Measurements from ENCODE around the gene CCDC85C. TPM values are rescaled to one million over a fixed set of nuclear protein-coding genes. Genes with fewer than 3 reads are reported as not detected.

CCDC85C gene
- total and polyA plus RNA-seq, 2 of the 4 experiments (the other 2 are of a cell fraction): 16.0 to 19.0 TPM

DNA sequence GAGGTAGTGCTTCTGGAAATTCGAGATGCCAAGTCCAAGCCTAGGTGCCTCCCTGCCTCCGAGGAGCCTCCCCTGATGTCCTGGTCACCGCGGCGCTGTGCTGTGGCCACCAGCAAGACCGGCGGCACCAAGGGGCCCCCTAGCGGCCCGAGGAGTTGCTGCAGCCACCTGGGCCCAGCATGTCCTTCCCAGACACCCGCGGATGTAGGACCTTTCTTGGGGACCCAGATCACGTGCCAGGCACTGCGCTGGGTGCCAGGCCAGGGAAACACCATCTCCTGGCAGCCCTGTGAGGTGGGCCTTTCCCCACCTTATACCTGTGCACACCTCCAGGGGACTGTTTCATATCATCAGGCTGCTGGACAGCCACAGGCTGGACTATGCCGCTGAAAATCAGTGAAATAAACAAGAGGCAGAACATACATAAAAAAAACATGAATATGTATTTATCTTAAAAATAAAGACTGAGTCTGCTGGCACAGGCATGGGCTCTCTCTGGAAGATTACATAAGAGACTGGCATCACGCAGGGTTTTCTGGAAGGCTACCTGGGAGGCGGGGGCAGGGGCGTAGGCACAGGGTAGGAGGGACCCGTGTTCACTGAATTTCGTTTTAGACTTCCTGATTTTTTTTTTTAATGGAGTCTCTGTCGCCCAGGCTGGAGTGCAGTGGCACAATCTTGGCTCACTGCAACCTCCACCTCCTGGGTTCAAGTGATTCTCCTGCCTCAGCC is 25.0 kb upstream of the CCDC85C start:
- DNase-seq (peak; percentile 59), ATAC-seq (ENCODE audit: low read depth) (peak; percentile 99)
- ChIA-PET POLR2A (ENCODE audit: unreplicated experiment) (no interaction called here), CTCF (interaction anchor here (0.7 kb wide), 1 partner anchor 49 kb away, joined by 3 read pairs; no protein-coding TSS in a partner anchor)
- no peak overlapping the region for H2AK5ac ChIP-seq (ENCODE audit: low read depth, low read length)
- no peak overlapping the region for H3K9ac ChIP-seq (ENCODE audit: low read depth, low read length)
- H4K20me1 ChIP-seq (ENCODE audit: insufficient read depth, low read length): no peaks in the 10 kb centered on the region
- no peak overlapping the region for H3K56ac ChIP-seq (ENCODE audit: extremely low read depth, insufficient read depth, low read length)
- no peak overlapping the region for H3K23ac ChIP-seq (ENCODE audit: low read depth, low read length)
- peak overlapping the region; percentile 77 for H2AK9ac ChIP-seq (replicated peaks; ENCODE audit: low read depth, low read length, poor library complexity)
- peaks cover 9% of the 10 kb centered on the region; the same call in 1 of the 2 replicates for H3K27me3 ChIP-seq (ENCODE audit: control insufficient read depth, insufficient read depth, low read length)
- peak overlapping the region; percentile 17; the same call in 1 of the 3 replicates for H2BK15ac ChIP-seq (ENCODE audit: low read depth, low read length)
- H3K9me3 ChIP-seq (ENCODE audit: control insufficient read depth, insufficient read depth, low read length): no peaks in the 10 kb centered on the region
- no peak overlapping the region for H2BK5ac ChIP-seq (ENCODE audit: low read depth, low read length, poor library complexity, severe bottlenecking)
- H4K91ac ChIP-seq (ENCODE audit: insufficient read depth, low read depth, low read length): no peak overlapping the region
- dilution Hi-C loops (cut with HindIII; ENCODE audit: low sequenced_read_pairs, unreplicated experiment): no loop called here
- peak overlapping the region; percentile 65 for H3K4me2 ChIP-seq (ENCODE audit: low read depth, low read length)
- H3K9me1 ChIP-seq (ENCODE audit: insufficient read depth, low read length): peaks cover 5% of the 10 kb centered on the region
- in situ Hi-C loops (cut with MboI; ENCODE audit: low sequenced_read_pairs): no loop called here
- no peak overlapping the region for H3K18ac ChIP-seq (ENCODE audit: low read depth, low read length)
- 0 out of 2 replicates have a peak overlapping the region, but pooled peaks have one; percentile 12 for H3K4ac ChIP-seq (ENCODE audit: low read depth, low read length)
- intact Hi-C loops (cut with micrococcal nuclease): loop anchor here (1.0 to 5.0 kb wide), 2 partner anchors 111 to 237 kb away; no protein-coding TSS in a partner anchor
- H4K8ac ChIP-seq (ENCODE audit: low read depth in 2 of 2, low read length in 2 of 2): peak overlapping the region in 1 of 2 experiments; percentile 74; a peak in 1 of 4 replicates
- no peaks in the 10 kb centered on the region for H3K36me3 ChIP-seq (ENCODE audit: control insufficient read depth, insufficient read depth, low read length)
- H2BK20ac ChIP-seq (ENCODE audit: low read depth, low read length): no peak overlapping the region
- H3K79me1 ChIP-seq (ENCODE audit: low read depth in 1 of 2, low read length in 2 of 2): no peaks in the 10 kb centered on the region; a peak in 1 of 4 replicates
- no peak overlapping the region for H3K4me3 ChIP-seq (ENCODE audit: insufficient read depth, low read depth, low read length)
- no TSS peak for BruUV-seq (replicated peaks)
- no peak overlapping the region for H2BK120ac ChIP-seq (ENCODE audit: low read depth, low read length)
- H3K4me1 ChIP-seq (ENCODE audit: control insufficient read depth, insufficient read depth, low read length): peaks cover 8% of the 10 kb centered on the region
- H4K5ac ChIP-seq (ENCODE audit: low read depth, low read length): no peak overlapping the region
- no peak overlapping the region for H3K14ac ChIP-seq (replicated peaks; ENCODE audit: low read depth, low read length)
- no peak overlapping the region for H3K27ac ChIP-seq (ENCODE audit: insufficient read depth, low read length)
- 0% methylated on average over 11 of the region's 20 CpGs; no CpG with 5 or more reads in 1 of the 2 experiments for WGBS, 2 experiments (ENCODE audit: extremely low coverage in 2 of 2, insufficient read length in 1 of 2)
- H2AFZ ChIP-seq (replicated peaks; ENCODE audit: low read length, poor library complexity): peak overlapping the region; percentile 54
- TF ChIP-seq, protein P1, sequence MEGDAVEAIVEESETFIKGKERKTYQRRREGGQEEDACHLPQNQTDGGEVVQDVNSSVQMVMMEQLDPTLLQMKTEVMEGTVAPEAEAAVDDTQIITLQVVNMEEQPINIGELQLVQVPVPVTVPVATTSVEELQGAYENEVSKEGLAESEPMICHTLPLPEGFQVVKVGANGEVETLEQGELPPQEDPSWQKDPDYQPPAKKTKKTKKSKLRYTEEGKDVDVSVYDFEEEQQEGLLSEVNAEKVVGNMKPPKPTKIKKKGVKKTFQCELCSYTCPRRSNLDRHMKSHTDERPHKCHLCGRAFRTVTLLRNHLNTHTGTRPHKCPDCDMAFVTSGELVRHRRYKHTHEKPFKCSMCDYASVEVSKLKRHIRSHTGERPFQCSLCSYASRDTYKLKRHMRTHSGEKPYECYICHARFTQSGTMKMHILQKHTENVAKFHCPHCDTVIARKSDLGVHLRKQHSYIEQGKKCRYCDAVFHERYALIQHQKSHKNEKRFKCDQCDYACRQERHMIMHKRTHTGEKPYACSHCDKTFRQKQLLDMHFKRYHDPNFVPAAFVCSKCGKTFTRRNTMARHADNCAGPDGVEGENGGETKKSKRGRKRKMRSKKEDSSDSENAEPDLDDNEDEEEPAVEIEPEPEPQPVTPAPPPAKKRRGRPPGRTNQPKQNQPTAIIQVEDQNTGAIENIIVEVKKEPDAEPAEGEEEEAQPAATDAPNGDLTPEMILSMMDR (conservative IDR thresholded peaks at IDR 0.05; ENCODE audit: low read depth, low read length): peak; percentile 95
- TF ChIP-seq POLR2A (IDR thresholded peaks at IDR 0.05; ENCODE audit: low read depth, low read length): peak; percentile 49; the same call in 1 of the 2 replicates
- peak; percentile 48; the same call in 1 of the 2 replicates for TF ChIP-seq BHLHE40 (IDR thresholded peaks at IDR 0.05; ENCODE audit: low read depth, low read length)
- TF ChIP-seq CEBPB (IDR thresholded peaks at IDR 0.05; ENCODE audit: low read depth, low read length): no peak
- peak; percentile 97 for TF ChIP-seq RAD21 (IDR thresholded peaks at IDR 0.05; ENCODE audit: low read length)
- no peak for TF ChIP-seq CHD1 (IDR thresholded peaks at IDR 0.05; ENCODE audit: low read depth, low read length)
- no peak for TF ChIP-seq RFX5 (IDR thresholded peaks at IDR 0.05; ENCODE audit: low read depth, low read length)
- no peak for TF ChIP-seq FOS (IDR thresholded peaks at IDR 0.05; ENCODE audit: low read depth, low read length)
- TF ChIP-seq, protein P2, sequence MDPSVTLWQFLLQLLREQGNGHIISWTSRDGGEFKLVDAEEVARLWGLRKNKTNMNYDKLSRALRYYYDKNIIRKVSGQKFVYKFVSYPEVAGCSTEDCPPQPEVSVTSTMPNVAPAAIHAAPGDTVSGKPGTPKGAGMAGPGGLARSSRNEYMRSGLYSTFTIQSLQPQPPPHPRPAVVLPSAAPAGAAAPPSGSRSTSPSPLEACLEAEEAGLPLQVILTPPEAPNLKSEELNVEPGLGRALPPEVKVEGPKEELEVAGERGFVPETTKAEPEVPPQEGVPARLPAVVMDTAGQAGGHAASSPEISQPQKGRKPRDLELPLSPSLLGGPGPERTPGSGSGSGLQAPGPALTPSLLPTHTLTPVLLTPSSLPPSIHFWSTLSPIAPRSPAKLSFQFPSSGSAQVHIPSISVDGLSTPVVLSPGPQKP (IDR thresholded peaks at IDR 0.05; ENCODE audit: borderline replicate concordance, low read depth, low read length): no peak
- peak; percentile 95 for TF ChIP-seq SMC3 (IDR thresholded peaks at IDR 0.05; ENCODE audit: low read depth, low read length)
- TF ChIP-seq MXI1 (IDR thresholded peaks at IDR 0.05; ENCODE audit: borderline replicate concordance, low read depth, low read length): no peak
- TF ChIP-seq RCOR1 (IDR thresholded peaks at IDR 0.05; ENCODE audit: insufficient replicate concordance, low read length): no peak
- TF ChIP-seq, protein P3, sequence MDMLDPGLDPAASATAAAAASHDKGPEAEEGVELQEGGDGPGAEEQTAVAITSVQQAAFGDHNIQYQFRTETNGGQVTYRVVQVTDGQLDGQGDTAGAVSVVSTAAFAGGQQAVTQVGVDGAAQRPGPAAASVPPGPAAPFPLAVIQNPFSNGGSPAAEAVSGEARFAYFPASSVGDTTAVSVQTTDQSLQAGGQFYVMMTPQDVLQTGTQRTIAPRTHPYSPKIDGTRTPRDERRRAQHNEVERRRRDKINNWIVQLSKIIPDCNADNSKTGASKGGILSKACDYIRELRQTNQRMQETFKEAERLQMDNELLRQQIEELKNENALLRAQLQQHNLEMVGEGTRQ (IDR thresholded peaks at IDR 0.05; ENCODE audit: low read depth, low read length): peak; percentile 28; the same call in 1 of the 2 replicates
- TF ChIP-seq MAFK (IDR thresholded peaks at IDR 0.05; ENCODE audit: low read depth, low read length): no peak
